A673 (cell line): ENCODE measurements around the gene FNIP1. TPM values are rescaled to one million over a fixed set of nuclear protein-coding genes. Genes with fewer than 3 reads are reported as not detected.

ENCODE experiments used
- BruUV-seq: library from RNA; stranded (reverse); fragments of 400-500 nt; replicated peaks from 2 replicates; lab custom pipeline; 2021; lab: Mats Ljungman, UMichigan
- CTCF ChIA-PET: fragments of 300-600 bp; sonication (Branson Sonifier 250); formaldehyde crosslinking; loops from one replicate; lab custom pipeline; 2022; ENCODE audit warnings: antibody characterized with exemption; lab: Charles Lee
- POLR2A ChIA-PET: fragments of 300-600 bp; sonication (Branson Sonifier 250); formaldehyde crosslinking; loops from one replicate; lab custom pipeline; 2022; ENCODE audit warnings: antibody characterized with exemption; ENCODE audit not compliant: low non-redundant PET; lab: Charles Lee
- DNase-seq: peaks from one replicate; pipeline ENCODE4 v3.0.0-alpha.2; 2015; ENCODE audit warnings: low spot score
- H3K27ac ChIP-seq: fragments of 200-600 bp; sonication (generic); 2 replicates; pipeline ENCODE4 v1.5.1; 2016; ENCODE audit warnings: mixed run types, low read depth, mild to moderate bottlenecking, mixed read lengths, antibody characterized with exemption, low read length; ENCODE audit not compliant: poor library complexity, severe bottlenecking
- H3K27me3 ChIP-seq: fragments of 200-600 bp; sonication (generic); replicated peaks from 2 replicates; pipeline ENCODE4 v1.6.1; 2017; ENCODE audit warnings: mixed run types, low read depth, mild to moderate bottlenecking, mixed read lengths, antibody characterized with exemption, low read length; ENCODE audit not compliant: insufficient read depth, poor library complexity
- H3K36me3 ChIP-seq: fragments of 200-600 bp; sonication (generic); 2 replicates; pipeline ENCODE4 v1.6.1; 2016; ENCODE audit warnings: mixed run types, mild to moderate bottlenecking, mixed read lengths, antibody characterized with exemption, low read length; ENCODE audit not compliant: insufficient read depth, poor library complexity, severe bottlenecking
- H3K4me1 ChIP-seq: fragments of 200-600 bp; sonication (generic); 2 replicates; pipeline ENCODE4 v1.6.1; 2017; ENCODE audit warnings: mixed run types, mild to moderate bottlenecking, mixed read lengths, antibody characterized with exemption, low read length; ENCODE audit not compliant: insufficient read depth, poor library complexity, severe bottlenecking
- H3K4me3 ChIP-seq: fragments of 200-600 bp; sonication (generic); 2 replicates; pipeline ENCODE4 v1.5.1; 2016; ENCODE audit warnings: low read depth, mixed run types, mild to moderate bottlenecking, mixed read lengths, low read length; ENCODE audit not compliant: poor library complexity, severe bottlenecking
- H3K9me3 ChIP-seq: fragments of 200-600 bp; sonication (generic); 2 replicates; pipeline ENCODE4 v1.6.1; 2016; ENCODE audit warnings: mixed run types, low read depth, mild to moderate bottlenecking, mixed read lengths, antibody characterized with exemption, low read length; ENCODE audit not compliant: poor library complexity, severe bottlenecking
- EZH2 ChIP-seq: fragments of 200-600 bp; sonication (generic); IDR thresholded peaks from 2 replicates; pipeline ENCODE4 v1.6.1; 2017; ENCODE audit warnings: borderline replicate concordance, low read depth, mild to moderate bottlenecking, mixed read lengths, antibody characterized with exemption, low read length; ENCODE audit not compliant: poor library complexity, severe bottlenecking
- intact Hi-C: fragments of 100-400 bp; cut with micrococcal nuclease; formaldehyde crosslinking; loops from one replicate; pipeline ENCODE4 v1.10.0; 2022; ENCODE audit not compliant: unreplicated experiment
- total RNA-seq: library from RNA; stranded (reverse); gene quantifications from 2 replicates; pipeline ENCODE4 v1.2.3, GENCODE V29; 2021
- TF ChIP-seq, protein P1 (sequence below): fragments of 300-800, 200-600 bp; sonication (generic); conservative IDR thresholded peaks from 2 replicates; pipeline ENCODE4 v1.5.1; 2017; ENCODE audit warnings: low read depth, mild to moderate bottlenecking, antibody characterized with exemption, low read length, moderate library complexity, mixed read lengths

The FNIP1 gene
- total RNA-seq, 1 experiment from 2014 or later = 22.9 TPM

DNA sequence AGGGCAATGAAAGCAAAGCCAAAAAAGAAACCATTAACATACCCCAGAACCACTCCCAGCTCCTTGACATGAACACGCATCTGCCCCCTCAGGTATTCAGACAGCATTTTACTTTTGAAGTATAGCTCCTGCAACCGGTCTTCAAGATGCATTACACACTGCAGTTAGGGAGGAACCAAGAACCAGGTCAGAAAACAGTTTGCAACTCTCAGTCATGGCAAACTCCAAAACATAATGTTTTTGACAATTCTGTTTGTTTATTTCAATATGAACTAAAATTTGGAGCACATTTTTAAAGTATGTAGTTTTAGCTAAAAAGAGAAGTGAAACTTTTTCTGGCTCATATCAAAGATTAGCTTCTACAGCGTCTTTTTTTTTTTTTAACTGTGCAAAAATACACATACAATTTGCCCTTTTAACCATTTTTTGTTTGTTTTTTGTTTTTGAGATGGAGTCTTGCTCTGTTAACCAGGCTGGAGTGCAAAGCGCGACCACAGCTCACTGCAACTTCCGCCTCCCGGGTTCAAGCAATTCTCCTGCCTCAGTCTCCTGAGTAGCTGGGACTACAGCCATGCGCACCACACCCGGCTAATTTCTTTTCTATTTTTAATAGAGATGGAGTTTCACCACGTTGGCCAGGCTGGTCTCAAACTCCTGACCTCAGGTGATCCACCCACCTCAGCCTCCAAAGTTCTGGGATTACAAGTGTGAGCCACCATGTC is 149.6 kb downstream of the FNIP1 start:
- intact Hi-C loops = no loop called here
- Histone ChIP-seq H3K27ac (no peak overlapping the region), H3K27me3 (no peaks in the 10 kb centered on the region), H3K4me1 (peaks cover under 1% of the 10 kb centered on the region), H3K9me3 (no peaks in the 10 kb centered on the region), H3K4me3 (no peak overlapping the region), H3K36me3 (peaks cover 13% of the 10 kb centered on the region)
- TF ChIP-seq, protein P1, sequence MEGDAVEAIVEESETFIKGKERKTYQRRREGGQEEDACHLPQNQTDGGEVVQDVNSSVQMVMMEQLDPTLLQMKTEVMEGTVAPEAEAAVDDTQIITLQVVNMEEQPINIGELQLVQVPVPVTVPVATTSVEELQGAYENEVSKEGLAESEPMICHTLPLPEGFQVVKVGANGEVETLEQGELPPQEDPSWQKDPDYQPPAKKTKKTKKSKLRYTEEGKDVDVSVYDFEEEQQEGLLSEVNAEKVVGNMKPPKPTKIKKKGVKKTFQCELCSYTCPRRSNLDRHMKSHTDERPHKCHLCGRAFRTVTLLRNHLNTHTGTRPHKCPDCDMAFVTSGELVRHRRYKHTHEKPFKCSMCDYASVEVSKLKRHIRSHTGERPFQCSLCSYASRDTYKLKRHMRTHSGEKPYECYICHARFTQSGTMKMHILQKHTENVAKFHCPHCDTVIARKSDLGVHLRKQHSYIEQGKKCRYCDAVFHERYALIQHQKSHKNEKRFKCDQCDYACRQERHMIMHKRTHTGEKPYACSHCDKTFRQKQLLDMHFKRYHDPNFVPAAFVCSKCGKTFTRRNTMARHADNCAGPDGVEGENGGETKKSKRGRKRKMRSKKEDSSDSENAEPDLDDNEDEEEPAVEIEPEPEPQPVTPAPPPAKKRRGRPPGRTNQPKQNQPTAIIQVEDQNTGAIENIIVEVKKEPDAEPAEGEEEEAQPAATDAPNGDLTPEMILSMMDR = no peak
- no peak for TF ChIP-seq EZH2
- ChIA-PET CTCF (no interaction called here), POLR2A (no interaction called here)
- no peak for DNase-seq
- BruUV-seq = no TSS peak

DNA sequence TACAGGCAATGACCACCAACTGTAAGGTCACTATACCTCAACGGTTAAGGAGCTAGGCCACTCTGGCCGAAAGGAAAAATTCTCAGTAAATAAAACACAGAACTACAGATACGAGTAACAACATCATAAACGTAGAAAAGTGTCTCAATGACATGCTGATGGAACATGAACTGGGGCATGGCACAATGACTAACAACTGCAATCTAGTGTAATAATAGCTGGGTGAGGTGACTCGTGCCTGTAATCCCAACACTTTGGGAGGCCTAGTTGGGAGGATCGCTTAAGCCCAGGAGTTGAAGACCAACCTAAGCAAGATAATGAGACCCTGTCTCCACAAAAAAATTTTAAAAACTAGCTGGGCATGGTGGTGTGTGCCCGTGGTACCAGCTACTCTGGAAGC is 152.0 kb downstream of the FNIP1 start:
- Histone ChIP-seq H3K36me3 (peaks cover 3% of the 10 kb centered on the region), H3K27ac (no peak overlapping the region), H3K27me3 (no peaks in the 10 kb centered on the region), H3K4me1 (peaks cover 6% of the 10 kb centered on the region), H3K9me3 (no peaks in the 10 kb centered on the region), H3K4me3 (no peak overlapping the region)
- TF ChIP-seq EZH2 = no peak
- TF ChIP-seq, protein P1 = no peak
- no TSS peak for BruUV-seq
- DNase-seq = no peak
- ChIA-PET POLR2A (interaction anchor here (0.6 kb wide), 1 partner anchor 159 kb away, joined by 3 read pairs; no protein-coding TSS in a partner anchor), CTCF (interaction anchor here (0.6 kb wide), 1 partner anchor 127 kb away, joined by 3 read pairs; no protein-coding TSS in a partner anchor)
- intact Hi-C loops = no loop called here

DNA sequence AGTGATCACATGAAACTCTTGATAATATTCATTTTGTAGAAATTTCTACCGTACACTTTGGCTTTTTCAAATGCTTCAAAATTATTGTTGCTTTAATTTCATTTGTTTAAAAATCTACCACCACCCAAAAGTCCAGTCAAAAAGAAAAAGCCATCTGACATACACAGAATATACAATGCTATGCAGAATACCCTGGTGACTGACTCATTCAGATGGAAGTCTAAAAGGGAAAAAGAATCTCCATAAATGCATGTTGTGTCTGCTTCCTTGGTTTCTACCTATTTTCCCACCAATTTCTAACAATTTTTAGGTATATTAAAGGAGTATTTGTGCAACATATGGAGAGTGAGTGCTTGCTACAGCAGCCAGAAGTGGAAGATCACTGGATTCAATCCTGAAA is 152.4 kb downstream of the FNIP1 start:
- Histone ChIP-seq H3K4me3 (no peak overlapping the region), H3K27ac (no peak overlapping the region), H3K36me3 (peaks cover 3% of the 10 kb centered on the region), H3K27me3 (no peaks in the 10 kb centered on the region), H3K4me1 (peaks cover 6% of the 10 kb centered on the region), H3K9me3 (no peaks in the 10 kb centered on the region)
- CTCF ChIA-PET = interaction anchor here (0.6 kb wide), 1 partner anchor 127 kb away, joined by 3 read pairs; no protein-coding TSS in a partner anchor
- intact Hi-C loops = no loop called here
- POLR2A ChIA-PET = no interaction called here
- TF ChIP-seq EZH2 = no peak
- TF ChIP-seq, protein P1 = no peak
- BruUV-seq = no TSS peak
- no peak for DNase-seq
